Panc1 (cell line): ENCODE measurements around the gene RNASEH2B. TPM values are rescaled to one million over a fixed set of nuclear protein-coding genes. Genes with fewer than 3 reads are reported as not detected.

Experiments
- ATAC-seq: fragments of 200-7000 bp; cut with Tn5 transposase; 2 replicates; pipeline ENCODE4 v1.9.1; 2020; ENCODE audit warnings: mild to moderate bottlenecking, moderate library complexity
- BruUV-seq: library from RNA; stranded (reverse); fragments of 400-500 nt; replicated peaks from 2 replicates; lab custom pipeline; 2021; lab: Mats Ljungman, UMichigan
- CTCF ChIA-PET: fragments of 300-600 bp; sonication (Branson Sonifier 250); formaldehyde crosslinking; loops from one replicate; lab custom pipeline; 2022; ENCODE audit warnings: antibody characterized with exemption; lab: Charles Lee
- POLR2A ChIA-PET: fragments of 300-600 bp; sonication (Branson Sonifier 250); formaldehyde crosslinking; loops from one replicate; lab custom pipeline; 2022; ENCODE audit warnings: antibody characterized with exemption; lab: Charles Lee
- DNase-seq: peaks from one replicate; pipeline ENCODE4 v3.0.0-alpha.2; 2010; ENCODE audit warnings: low read depth, low spot score
- H3K27ac ChIP-seq: 2 replicates; pipeline ENCODE4 v1.5.1; 2011; ENCODE audit warnings: mild to moderate bottlenecking, low read length, inconsistent platforms
- H3K27me3 ChIP-seq: fragments of 200-500 bp; sonication (Bioruptor generic); 2 replicates; pipeline ENCODE4 v1.6.0; 2014; ENCODE audit warnings: low read length, inconsistent platforms; ENCODE audit not compliant: control insufficient read depth, insufficient read depth
- H3K36me3 ChIP-seq: fragments of 200-500 bp; sonication (Bioruptor generic); 2 replicates; pipeline ENCODE4 v1.5.1; 2014; ENCODE audit warnings: inconsistent platforms, mild to moderate bottlenecking, low read length, moderate library complexity; ENCODE audit not compliant: control insufficient read depth, insufficient read depth
- H3K4me1 ChIP-seq: 2 replicates; pipeline ENCODE4 v1.5.1; 2011; ENCODE audit warnings: inconsistent platforms, mild to moderate bottlenecking, low read length, moderate library complexity; ENCODE audit not compliant: control insufficient read depth, insufficient read depth
- H3K4me3 ChIP-seq, 2 experiments: 2 replicates each; pipeline ENCODE4 v1.5.1; 2011 to 2012; ENCODE audit warnings: low read depth in 2 of 2, low read length in 2 of 2, mild to moderate bottlenecking in 2 of 2, inconsistent platforms in 1 of 2, moderate library complexity in 1 of 2
- H3K9me3 ChIP-seq: fragments of 200-500 bp; sonication (Bioruptor generic); 2 replicates; pipeline ENCODE4 v1.5.1; 2014; ENCODE audit warnings: low read depth, mild to moderate bottlenecking, inconsistent platforms, low read length, moderate library complexity; ENCODE audit not compliant: control insufficient read depth, insufficient read depth
- POLR2AphosphoS5 ChIP-seq: IDR thresholded peaks from 2 replicates; pipeline ENCODE4 v1.6.1; 2012; ENCODE audit warnings: mild to moderate bottlenecking, low read depth, low read length, moderate library complexity
- SIN3A ChIP-seq: IDR thresholded peaks from 2 replicates; pipeline ENCODE4 v1.6.1; 2012; ENCODE audit warnings: low read depth, mild to moderate bottlenecking, low read length, moderate library complexity, borderline replicate concordance; ENCODE audit not compliant: insufficient read depth
- TCF7L2 ChIP-seq: IDR thresholded peaks from 2 replicates; pipeline ENCODE4 v1.6.1; 2011; ENCODE audit warnings: mild to moderate bottlenecking, low read depth, low read length, inconsistent platforms
- in situ Hi-C: cut with HindIII; loops from 2 replicates; pipeline ENCODE4 v1.10.0; 2016; ENCODE audit warnings: low sequenced_read_pairs, low pct_unique_long_range_greater_than_20kb
- intact Hi-C: fragments of 100-400 bp; cut with micrococcal nuclease; formaldehyde crosslinking; loops from one replicate; pipeline ENCODE4 v1.10.0; 2022; ENCODE audit not compliant: unreplicated experiment
- total RNA-seq: library from RNA; stranded (reverse); gene quantifications from one replicate; pipeline ENCODE4 v1.2.1, GENCODE V29; 2021; ENCODE audit not compliant: unreplicated experiment
- TF ChIP-seq, protein P1 (sequence below), 2 experiments: IDR thresholded peaks; 2 replicates each; pipeline ENCODE4 v1.6.1; 2011 to 2012; ENCODE audit warnings: low read depth in 2 of 2, control low read depth in 1 of 2, low read length in 1 of 2, mild to moderate bottlenecking in 1 of 2, moderate library complexity in 1 of 2; ENCODE audit not compliant: insufficient read depth in 1 of 2
- TF ChIP-seq, protein P2 (sequence below): fragments of 450-650 bp; IDR thresholded peaks from 2 replicates; pipeline ENCODE4 v1.5.1; 2017; ENCODE audit warnings: mild to moderate bottlenecking

Gene RNASEH2B
- total RNA-seq, 1 experiment from 2014 or later = 37.8 TPM

DNA sequence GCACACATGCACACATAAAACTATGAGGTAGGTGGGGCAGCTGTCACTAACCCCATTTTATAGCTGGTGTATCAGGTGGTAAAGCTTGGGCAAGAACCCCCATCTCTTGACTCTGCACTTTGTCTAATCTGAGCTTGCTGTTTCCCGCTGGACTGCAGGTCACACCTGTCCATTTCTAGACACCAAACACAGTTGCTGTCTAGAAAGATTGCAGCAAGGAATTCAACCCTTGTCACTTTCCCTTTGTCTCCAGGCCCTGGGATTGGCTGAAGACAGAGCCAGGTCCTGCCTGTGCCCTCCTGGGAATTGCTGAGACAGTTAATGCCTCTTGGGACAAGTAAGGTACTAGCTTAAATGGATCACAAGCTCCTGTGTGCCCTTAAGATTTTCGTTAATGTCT, 83.8 kb downstream of the RNASEH2B start:
- intact Hi-C loops (no loop called here), in situ Hi-C loops (no loop called here)
- Histone ChIP-seq H3K9me3 (no peaks in the 10 kb centered on the region), H3K4me3 (no peak overlapping the region), H3K36me3 (no peaks in the 10 kb centered on the region), H3K4me1 (no peaks in the 10 kb centered on the region), H3K27me3 (no peaks in the 10 kb centered on the region), H3K27ac (no peak overlapping the region)
- CTCF ChIA-PET = no interaction called here
- TF ChIP-seq, protein P1, sequence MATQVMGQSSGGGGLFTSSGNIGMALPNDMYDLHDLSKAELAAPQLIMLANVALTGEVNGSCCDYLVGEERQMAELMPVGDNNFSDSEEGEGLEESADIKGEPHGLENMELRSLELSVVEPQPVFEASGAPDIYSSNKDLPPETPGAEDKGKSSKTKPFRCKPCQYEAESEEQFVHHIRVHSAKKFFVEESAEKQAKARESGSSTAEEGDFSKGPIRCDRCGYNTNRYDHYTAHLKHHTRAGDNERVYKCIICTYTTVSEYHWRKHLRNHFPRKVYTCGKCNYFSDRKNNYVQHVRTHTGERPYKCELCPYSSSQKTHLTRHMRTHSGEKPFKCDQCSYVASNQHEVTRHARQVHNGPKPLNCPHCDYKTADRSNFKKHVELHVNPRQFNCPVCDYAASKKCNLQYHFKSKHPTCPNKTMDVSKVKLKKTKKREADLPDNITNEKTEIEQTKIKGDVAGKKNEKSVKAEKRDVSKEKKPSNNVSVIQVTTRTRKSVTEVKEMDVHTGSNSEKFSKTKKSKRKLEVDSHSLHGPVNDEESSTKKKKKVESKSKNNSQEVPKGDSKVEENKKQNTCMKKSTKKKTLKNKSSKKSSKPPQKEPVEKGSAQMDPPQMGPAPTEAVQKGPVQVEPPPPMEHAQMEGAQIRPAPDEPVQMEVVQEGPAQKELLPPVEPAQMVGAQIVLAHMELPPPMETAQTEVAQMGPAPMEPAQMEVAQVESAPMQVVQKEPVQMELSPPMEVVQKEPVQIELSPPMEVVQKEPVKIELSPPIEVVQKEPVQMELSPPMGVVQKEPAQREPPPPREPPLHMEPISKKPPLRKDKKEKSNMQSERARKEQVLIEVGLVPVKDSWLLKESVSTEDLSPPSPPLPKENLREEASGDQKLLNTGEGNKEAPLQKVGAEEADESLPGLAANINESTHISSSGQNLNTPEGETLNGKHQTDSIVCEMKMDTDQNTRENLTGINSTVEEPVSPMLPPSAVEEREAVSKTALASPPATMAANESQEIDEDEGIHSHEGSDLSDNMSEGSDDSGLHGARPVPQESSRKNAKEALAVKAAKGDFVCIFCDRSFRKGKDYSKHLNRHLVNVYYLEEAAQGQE (IDR thresholded peaks at IDR 0.05; ENCODE audit: insufficient read depth in 1 of 2, low read depth in 2 of 2, low read length in 1 of 2) = no peak
- TF ChIP-seq, protein P2, sequence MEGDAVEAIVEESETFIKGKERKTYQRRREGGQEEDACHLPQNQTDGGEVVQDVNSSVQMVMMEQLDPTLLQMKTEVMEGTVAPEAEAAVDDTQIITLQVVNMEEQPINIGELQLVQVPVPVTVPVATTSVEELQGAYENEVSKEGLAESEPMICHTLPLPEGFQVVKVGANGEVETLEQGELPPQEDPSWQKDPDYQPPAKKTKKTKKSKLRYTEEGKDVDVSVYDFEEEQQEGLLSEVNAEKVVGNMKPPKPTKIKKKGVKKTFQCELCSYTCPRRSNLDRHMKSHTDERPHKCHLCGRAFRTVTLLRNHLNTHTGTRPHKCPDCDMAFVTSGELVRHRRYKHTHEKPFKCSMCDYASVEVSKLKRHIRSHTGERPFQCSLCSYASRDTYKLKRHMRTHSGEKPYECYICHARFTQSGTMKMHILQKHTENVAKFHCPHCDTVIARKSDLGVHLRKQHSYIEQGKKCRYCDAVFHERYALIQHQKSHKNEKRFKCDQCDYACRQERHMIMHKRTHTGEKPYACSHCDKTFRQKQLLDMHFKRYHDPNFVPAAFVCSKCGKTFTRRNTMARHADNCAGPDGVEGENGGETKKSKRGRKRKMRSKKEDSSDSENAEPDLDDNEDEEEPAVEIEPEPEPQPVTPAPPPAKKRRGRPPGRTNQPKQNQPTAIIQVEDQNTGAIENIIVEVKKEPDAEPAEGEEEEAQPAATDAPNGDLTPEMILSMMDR = no peak
- TF ChIP-seq SIN3A (no peak), POLR2AphosphoS5 (no peak), TCF7L2 (no peak)
- DNase-seq (no peak), ATAC-seq (no peak)
- no TSS peak for BruUV-seq
- POLR2A ChIA-PET = interaction anchor here (0.7 kb wide), 1 partner anchor 64 kb away, joined by 3 read pairs; no protein-coding TSS in a partner anchor

DNA sequence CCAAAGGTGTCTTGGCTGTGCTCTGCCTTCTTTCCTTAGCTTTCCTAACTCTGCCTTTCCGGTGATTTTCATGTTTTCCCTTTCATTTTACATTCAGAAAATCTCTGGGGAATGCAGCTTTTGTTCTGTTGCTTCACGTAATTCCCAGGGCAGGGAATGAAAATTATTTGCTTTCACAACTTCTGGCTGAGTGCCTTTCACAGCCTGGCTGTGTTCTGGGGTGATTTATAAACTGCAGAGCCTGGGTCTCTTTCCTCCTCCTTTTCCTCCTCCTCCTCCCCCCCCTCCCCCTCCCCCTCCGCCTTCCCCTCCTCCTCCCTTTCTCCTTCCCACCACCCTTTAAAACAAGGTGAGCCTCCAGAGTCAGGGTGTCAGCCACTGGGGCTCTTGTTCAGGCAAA, 84.3 kb downstream of the RNASEH2B start:
- ChIA-PET POLR2A (no interaction called here), CTCF (no interaction called here)
- no peaks in the 10 kb centered on the region for H3K27me3 ChIP-seq
- BruUV-seq = no TSS peak
- no peaks in the 10 kb centered on the region for H3K9me3 ChIP-seq
- ATAC-seq (no peak), DNase-seq (no peak)
- H3K4me3 ChIP-seq = no peak overlapping the region
- intact Hi-C loops = no loop called here
- H3K27ac ChIP-seq = no peak overlapping the region
- H3K4me1 ChIP-seq = no peaks in the 10 kb centered on the region
- in situ Hi-C loops = no loop called here
- no peaks in the 10 kb centered on the region for H3K36me3 ChIP-seq
- TF ChIP-seq SIN3A (no peak), POLR2AphosphoS5 (no peak), TCF7L2 (no peak)
- TF ChIP-seq, protein P1 (IDR thresholded peaks at IDR 0.05; ENCODE audit: insufficient read depth in 1 of 2, low read depth in 2 of 2, low read length in 1 of 2) = no peak
- TF ChIP-seq, protein P2 = no peak
